GM21381 (cell line): ENCODE results near the gene TMEM120A.
A peak's percentile ranks its signal among the peaks of the same experiment; 100 is the strongest.

ENCODE experiments used
- ATAC-seq: cut with Tn5 transposase; IDR thresholded peaks from one replicate; pipeline ENCODE4 v1.9.1; 2021; ENCODE audit warnings: mild to moderate bottlenecking, moderate library complexity; ENCODE audit not compliant: unreplicated experiment

TMEM120A gene

DNA sequence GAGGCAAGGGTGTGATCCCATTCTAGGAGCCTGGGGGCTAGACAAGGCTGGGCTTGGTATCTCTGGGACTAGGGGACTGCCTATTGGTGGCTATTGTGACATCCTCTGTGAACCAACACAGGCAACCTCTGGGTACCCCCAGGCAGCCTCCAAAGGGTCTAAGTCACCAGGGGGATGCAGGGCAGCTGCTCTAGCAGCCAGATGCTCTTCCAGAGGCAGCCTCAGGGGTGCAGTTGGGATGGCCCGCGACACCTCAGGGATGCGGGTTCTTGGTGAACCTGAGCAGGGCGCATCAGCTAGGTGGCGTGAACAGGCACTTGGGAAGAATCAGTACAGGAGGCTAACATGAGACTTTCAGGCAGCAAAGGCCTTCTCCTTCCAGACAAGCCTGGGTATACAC, 1.6 kb upstream of the TMEM120A start:
- ATAC-seq = no peak

DNA sequence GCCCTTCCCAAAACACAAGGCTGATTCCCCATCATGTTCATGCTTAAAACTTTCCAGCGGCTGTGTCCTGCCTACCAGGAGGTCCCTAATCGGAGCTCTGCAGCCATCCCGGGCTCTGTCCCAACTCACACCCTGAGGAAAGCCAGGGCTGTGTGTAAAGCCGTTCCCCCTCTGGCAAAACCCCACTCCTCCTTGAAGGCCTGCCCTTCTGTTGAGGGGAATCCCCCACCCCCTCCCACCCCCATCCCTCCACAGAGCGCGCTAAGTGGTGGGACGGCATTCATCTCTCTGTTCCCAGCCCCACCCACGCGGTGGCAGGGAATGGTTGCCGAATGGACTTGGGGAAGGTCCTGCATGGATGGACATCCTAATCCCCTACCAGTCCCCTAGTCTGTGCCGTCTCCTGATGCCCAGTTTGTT, 667 bp upstream of the TMEM120A start:
- no peak for ATAC-seq

DNA sequence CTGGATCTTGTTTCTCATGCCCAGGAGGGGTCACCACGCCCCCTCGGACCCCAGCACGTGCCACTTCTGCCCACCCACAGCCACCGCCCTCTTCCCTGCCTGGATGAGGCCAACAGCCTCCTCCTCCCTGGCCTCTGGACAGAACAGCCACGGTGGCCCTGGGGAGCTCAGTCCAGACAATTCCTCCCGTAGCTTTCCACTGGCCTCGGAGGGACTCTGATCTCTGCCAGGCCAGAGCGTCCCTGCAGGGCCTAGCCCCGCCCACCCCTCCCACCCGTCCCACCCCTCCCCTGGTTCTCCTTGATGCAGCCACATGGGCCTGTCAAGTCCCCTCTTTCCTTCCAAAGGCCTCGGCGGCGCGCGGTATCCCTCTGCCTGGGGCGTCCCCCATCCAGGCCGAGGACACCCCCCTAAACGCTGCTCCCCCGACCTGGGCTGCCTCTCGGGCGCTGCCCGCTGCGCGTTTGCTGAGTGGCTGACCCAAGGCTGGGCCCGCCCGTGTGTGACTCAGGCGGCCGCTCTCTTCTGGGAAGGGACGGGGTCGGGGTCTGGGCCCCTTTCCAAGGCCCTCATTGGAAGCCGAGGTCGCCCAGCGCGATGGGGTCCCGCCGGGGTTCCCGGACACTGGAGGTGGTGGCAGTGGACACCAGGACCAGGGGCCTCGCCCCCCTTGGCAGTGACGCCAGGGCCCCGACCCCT, 557 bp downstream of the TMEM120A start:
- peak; percentile 14 for ATAC-seq

DNA sequence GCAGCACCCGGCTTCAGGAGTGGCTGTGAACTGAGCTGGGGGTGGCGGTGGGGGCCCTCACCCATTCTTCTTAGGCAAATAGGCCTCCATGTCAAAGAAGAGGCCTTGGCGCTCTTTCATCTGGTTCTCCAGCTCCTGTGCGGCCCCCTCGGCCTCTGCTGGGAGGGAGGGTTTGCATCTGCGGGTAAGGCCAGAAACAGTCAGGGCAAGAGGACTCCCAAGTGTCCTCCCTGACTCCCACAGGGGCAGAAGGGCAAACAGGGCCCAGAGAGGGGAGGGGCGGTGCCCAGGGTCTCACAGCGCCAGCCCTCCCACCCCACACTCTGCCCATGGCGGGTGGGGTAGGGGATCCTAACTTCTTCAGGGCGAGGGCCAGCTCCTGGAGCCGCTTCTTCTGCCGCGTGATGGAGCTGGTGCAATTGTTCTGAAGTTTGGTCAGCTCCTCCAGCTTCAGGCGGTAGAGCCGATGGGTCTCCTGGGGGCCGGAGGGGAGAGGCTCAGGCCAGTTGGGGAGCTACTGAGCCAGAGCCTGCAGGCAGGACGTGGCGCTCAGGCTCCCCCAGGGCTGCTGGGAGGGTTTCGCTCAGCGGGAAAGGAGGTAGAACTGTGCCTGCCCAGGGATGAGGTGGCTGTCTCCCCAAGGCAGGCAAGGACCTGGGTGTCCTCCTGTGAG, 2.2 kb downstream of the TMEM120A start:
- ATAC-seq = no peak

DNA sequence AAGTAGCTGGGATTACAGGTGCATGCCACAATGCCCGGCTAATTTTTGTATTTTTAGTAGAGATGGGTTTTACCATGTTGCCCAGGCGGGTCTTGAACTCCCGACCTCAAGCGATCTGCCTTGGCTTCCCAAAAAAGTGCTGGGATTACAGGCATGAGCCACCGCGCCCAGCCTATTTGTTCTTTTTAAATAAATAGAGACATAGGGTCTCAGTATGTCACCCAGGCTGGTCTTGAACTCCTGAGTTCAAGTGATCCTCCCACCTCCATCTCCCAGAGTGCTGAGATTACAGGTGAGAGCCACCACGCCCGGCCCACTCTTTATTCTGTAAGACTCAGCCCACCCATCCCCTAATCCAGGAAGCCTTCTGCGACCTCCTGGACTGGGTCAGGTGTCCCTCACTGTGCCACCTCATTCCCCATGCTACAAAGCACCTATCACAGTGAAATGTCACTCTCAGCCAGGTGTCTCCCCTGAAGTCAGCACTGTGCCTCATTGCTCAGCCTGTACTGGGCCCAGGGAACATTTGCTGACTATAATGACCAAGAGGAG, 2.8 kb downstream of the TMEM120A start:
- no peak for ATAC-seq

DNA sequence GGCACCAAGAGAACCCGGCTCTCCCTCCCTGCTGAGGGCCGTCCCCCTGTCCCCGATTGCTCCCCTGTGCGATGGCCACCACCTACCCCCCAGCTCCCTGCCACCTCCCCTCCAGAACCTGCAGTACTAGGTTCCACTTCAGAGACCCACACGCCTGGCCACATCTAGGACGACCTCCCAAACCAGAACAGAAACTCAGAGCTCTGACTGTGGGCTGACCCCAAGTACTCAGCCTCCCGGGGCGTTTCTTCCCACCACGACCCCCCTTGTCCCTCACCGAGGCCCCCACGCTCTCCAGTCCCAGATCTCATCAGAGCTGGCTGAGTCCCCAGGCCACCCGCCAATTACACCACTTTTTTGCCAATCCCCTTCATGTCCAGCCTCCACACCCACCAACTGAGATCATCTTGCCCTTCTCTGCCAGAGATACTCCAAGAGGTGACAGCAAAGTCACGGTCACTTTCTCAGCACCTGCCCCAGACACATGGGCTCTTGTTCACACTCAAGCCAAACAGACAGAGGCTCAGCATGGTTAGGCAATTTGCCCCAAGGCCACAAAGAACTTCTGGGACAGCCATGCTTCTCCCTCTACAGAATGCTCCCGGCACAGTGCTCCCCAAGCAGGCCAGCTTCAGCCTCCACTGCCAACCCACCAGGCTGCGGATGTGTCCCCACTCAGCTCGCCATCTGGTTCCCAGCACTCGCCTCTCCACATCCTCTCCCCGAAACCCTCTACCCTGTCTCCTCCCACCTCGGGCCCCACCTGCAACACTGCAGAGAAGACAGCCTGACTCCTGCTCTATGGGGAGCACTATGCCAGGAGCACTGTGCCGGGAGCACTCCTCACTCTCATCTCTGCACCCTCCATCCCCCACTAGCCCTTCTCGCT, 4.7 kb downstream of the TMEM120A start:
- ATAC-seq = no peak

DNA sequence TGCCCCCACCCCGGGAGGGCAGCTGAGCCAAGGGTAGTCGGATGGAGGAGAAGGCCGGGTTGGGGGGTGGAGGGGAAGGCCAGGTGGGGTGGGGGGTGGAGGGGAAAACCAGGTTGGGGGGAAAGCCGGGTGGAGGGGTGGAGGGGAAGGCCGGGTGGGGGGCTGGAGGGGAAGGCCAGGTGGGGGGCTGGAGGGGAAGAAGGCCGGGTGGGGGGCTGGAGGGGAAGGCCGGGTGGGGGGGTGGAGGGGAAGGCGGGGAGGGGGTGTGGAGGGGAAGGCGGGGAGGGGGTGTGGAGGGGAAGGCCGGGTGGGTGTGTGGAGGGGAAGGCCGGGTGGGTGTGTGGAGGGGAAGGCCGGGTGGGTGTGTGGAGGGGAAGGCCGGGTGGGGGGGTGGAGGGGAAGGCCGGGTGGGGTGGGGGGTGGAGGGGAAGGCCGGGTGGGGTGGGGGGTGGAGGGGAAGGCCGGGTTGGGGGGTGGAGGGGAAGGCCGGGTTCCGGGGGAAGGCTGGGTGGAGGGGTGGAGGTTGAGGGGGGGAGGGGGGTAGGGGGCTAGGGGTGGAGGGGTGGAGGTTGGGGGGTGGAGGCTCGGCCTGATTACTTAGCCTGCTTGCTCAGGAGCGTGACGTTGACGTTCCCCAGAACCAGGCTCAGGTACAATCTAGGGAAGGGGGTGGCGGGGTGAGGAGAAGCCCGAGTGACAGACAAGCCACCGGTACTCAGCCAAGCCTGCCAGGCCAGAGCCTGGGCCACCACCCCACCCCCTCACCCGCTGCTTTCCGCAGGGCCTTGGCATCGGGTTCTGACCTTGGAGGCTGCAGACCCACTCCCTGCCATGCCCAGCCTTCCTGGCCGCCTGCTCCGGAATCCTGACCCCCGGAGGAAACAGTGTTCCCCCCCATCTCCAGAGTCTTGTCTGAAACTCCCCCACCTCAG, 5.6 kb downstream of the TMEM120A start:
- no peak for ATAC-seq

DNA sequence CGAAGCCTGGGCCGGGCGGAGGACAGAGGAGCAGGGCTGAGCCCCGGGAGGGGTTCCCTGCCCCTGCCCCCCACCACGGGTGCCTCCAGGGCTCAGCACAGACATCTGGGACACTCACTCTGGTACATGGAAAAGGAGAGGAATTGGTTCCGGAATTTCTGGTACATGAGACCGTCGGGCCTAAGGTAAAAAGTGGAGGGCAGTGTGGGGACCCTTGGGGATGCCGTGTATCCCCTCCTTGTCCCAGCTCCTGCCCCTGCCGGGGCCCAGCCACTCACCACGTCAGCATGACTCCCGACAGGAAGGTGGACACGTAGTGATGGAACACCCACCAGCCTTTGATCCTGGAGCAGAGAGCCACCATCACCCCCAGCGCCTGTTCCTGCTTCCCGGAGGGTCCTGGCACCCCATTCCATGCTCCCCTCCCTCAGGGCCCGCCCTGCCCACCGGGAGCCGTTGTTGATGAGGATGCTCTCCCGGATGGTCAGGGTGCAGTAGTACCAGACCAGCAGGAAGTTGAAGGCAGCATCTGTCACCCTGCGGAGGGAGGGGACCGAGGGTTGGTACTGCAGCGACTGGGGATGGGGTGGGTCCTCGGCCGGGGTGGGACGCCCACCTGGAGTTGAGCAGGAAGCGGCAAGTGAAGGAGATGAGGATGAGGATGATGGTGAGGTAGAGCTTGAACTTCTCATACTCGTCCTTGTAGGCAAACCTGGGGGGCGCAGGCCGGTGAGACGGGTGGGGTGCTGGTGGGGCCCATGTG, 6.4 kb downstream of the TMEM120A start:
- ATAC-seq = no peak

DNA sequence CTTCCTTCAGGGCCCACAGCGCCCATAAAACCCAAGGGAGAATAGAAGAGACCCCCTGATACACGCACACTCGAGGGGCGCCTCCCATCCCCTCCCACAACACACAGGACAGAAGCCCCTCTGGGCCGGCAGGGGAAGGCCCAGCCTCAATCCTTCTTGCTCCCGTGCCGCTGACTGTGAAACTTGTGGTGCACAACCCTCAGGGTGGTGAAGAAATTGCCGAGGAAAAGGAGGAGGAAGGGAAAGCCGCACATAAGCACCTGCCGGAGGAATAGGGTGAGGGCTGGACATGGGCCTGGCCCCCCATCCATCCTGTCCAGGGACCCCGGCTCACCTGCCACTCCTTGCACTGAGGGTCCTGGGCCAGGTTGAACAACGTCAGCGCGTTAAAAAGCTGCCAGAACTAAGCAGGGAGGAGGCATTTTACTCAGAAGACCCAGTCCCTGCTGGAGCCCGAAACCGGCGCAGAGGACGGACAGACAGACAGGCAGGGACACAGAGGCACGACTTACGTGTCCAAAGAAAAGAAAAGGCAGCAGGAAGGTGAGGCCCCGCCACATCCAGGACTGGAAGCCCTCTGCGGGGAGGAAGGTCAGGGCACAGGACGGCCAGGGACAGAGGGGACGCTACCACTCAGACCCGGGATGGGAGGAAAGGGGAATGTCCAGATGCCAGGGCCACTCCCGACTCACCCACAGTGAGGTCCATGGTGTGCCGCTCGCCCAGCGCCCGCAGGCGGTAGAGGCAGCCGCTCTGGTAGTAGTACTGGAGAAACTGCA, 7.2 kb downstream of the TMEM120A start:
- ATAC-seq = no peak

DNA sequence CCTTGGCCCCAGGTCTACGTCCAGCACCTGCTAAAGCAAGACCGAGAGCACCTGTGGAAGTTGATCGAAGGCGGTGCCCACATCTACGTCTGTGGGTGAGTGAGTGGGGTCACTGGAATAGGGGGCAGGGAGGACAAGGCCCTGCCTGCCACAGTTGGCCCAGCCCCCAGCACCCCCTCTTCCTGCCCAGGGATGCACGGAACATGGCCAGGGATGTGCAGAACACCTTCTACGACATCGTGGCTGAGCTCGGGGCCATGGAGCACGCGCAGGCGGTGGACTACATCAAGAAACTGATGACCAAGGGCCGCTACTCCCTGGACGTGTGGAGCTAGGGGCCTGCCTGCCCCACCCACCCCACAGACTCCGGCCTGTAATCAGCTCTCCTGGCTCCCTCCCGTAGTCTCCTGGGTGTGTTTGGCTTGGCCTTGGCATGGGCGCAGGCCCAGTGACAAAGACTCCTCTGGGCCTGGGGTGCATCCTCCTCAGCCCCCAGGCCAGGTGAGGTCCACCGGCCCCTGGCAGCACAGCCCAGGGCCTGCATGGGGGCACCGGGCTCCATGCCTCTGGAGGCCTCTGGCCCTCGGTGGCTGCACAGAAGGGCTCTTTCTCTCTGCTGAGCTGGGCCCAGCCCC, 8.1 kb downstream of the TMEM120A start:
- ATAC-seq = no peak

DNA sequence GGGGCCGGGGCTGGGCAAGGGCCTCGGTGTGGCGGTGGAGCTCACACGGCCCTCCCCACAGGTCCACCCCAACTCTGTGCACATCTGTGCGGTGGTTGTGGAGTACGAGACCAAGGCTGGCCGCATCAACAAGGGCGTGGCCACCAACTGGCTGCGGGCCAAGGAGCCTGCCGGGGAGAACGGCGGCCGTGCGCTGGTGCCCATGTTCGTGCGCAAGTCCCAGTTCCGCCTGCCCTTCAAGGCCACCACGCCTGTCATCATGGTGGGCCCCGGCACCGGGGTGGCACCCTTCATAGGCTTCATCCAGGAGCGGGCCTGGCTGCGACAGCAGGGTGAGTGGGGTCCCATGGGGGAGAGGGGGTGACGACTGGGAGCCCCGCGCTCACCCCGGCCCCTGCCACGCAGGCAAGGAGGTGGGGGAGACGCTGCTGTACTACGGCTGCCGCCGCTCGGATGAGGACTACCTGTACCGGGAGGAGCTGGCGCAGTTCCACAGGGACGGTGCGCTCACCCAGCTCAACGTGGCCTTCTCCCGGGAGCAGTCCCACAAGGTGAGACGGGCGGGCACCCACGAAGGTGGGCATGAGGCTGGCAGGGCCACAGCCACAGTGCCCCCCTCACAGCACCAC, 8.8 kb downstream of the TMEM120A start:
- no peak for ATAC-seq

DNA sequence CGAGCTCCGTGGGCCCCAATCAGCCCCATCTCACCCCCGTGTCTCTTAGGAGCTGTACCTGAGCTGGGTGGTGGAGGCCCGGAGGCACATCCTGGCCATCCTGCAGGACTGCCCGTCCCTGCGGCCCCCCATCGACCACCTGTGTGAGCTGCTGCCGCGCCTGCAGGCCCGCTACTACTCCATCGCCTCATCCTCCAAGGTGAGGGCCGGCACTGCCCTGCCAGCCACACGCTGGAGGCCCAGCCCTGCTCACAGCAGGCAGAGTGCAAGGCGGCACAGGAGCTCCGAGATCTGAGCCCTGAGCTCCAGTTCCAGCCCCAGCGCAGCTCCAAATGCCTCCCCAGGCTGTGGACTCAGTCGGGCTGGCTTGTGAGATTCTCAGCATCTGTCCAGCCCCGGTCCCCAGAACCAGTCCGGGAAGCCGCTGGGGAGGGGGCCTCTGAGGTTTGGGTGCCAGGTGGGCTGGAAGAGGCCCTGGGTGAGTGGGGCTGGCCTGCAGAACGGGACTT, 9.3 kb downstream of the TMEM120A start:
- ATAC-seq = no peak

DNA sequence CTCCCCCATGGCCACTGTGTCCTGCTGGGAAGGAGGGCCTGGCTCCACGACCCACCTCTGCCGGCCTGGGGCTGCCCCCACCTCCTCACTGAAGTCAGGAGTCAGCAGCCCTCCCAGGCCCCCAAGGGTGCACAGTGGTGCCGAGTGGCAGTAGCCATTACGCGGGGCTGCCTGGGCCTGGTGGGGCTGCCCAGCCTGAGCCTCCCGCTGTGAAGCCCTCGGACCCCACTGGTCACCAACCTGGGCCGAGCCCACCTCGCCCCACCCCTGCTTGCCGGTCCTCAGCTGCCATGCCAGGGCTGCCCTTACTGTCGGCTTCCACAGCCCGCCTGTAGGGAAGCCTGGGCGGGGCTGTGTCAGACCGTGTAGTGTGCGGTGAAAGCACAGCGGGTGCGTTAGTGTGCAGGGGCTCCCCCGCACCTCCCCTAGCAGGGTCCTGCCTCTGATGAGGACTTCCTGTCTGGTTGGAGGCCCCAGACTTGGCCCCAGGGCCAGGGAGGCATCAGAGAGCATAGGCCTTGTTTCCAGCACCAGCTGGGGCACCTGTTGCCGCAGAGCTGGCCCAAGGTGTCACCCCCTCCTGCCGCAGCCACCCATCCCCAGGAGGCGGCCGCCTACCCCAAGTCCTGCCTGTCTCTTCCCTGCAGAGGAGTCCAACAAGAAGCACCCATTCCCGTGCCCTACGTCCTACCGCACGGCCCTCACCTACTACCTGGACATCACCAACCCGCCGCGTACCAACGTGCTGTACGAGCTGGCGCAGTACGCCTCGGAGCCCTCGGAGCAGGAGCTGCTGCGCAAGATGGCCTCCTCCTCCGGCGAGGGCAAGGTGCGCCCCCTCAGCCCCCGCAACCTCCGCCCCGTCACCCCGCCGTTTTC, 10.0 kb downstream of the TMEM120A start:
- no peak for ATAC-seq

DNA sequence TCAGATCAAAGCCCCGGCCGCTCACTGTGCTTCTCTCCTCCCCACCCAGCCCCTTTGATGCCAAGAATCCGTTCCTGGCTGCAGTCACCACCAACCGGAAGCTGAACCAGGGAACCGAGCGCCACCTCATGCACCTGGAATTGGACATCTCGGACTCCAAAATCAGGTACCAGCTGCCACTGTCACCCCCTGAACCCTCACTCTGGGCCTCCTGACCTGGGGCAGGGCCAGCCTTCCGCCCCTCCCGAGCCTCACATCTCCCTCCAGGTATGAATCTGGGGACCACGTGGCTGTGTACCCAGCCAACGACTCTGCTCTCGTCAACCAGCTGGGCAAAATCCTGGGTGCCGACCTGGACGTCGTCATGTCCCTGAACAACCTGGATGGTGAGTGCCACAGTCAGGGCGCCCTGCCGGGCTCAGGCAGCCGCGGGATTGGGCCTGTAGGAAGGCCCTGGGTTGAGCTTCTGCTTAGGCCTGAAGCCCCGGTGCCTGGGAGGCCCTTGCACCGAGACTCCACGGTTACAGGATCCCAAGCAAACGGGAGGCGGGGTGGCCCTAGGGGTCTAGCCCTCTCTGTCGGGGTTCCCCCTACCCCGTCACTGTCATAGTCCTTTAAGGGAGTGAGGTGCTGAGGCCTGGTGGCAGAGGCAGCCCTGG, 10.8 kb downstream of the TMEM120A start:
- no peak for ATAC-seq

DNA sequence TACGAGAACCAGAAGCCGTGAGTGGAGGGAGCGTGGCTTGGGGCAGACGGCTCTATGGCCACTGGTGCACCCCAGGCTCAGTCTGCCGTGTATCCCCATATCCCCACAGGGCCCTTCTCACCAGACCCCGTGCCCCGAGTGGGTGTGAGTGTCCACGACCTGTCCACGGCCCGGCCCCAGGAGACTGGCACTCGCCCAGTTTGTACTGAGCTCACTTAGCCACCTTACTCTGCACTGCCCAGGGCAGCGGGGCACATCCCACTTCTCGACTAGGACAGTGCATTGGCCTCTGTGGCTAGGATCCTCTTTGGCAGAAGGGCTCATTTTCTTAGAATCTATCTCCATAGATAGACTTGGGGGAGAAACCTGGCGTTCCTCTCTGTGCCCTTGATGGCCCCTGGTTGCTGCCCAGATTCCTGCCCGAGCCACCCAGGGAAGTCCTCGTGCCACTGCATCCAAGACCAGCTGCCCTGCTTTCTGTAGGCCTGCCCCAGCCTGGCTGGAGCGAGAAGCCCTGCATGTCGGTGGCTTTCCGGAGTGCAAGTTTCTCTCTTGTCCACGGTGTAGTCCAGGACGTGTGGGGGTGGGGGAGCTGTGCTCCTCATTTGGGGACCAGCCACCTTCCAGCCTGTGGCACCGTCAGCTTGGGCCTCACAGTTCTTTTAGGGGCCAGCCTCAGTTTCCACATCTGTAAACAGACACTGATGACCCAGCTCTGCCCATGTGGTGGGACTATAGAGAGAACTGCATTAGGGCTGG, 11.9 kb downstream of the TMEM120A start:
- no peak for ATAC-seq
